ENCODE data around the gene E2F6. TPM values are rescaled to one million over a fixed set of nuclear protein-coding genes. Genes with fewer than 3 reads are reported as not detected.

The E2F6 gene
- total and polyA plus RNA-seq, 2 of the 4 experiments (the other 2 are of a cell fraction) = 8.2 to 10.9 TPM

GRCh38 chr2:11514081-11514730, 48.2 kb upstream of the E2F6 start:
- no peaks in the 10 kb centered on the region for H3K9me1 ChIP-seq (ENCODE audit: insufficient read depth, low read length)
- ChIA-PET POLR2A (ENCODE audit: unreplicated experiment) (no interaction called here), CTCF (no interaction called here)
- H3K9ac ChIP-seq (ENCODE audit: low read depth, low read length) = no peak overlapping the region
- TF ChIP-seq MXI1 (IDR thresholded peaks at IDR 0.05; ENCODE audit: borderline replicate concordance, low read depth, low read length) = no peak
- in situ Hi-C loops (cut with MboI; ENCODE audit: low sequenced_read_pairs) (no loop called here), intact Hi-C loops (cut with micrococcal nuclease) (no loop called here), dilution Hi-C loops (cut with HindIII; ENCODE audit: low sequenced_read_pairs, unreplicated experiment) (no loop called here)
- H2BK120ac ChIP-seq (ENCODE audit: low read depth, low read length) = no peak overlapping the region
- no peak overlapping the region for H3K27ac ChIP-seq (ENCODE audit: insufficient read depth, low read length)
- H3K36me3 ChIP-seq (ENCODE audit: control insufficient read depth, insufficient read depth, low read length) = no peaks in the 10 kb centered on the region
- no peak overlapping the region for H3K4ac ChIP-seq (ENCODE audit: low read depth, low read length)
- H3K4me3 ChIP-seq (ENCODE audit: insufficient read depth, low read depth, low read length) = no peak overlapping the region
- WGBS, 2 experiments (ENCODE audit: extremely low coverage in 2 of 2, insufficient read length in 1 of 2) = no CpG with 5 or more reads among the region's 3 CpGs
- DNase-seq (no peak), ATAC-seq (ENCODE audit: low read depth) (no peak)
- no peak overlapping the region for H3K23ac ChIP-seq (ENCODE audit: low read depth, low read length)
- no peak overlapping the region for H3K56ac ChIP-seq (ENCODE audit: extremely low read depth, insufficient read depth, low read length)
- H3K9me3 ChIP-seq (ENCODE audit: control insufficient read depth, insufficient read depth, low read length) = 0 out of 2 replicates have a peak, but pooled peaks cover 2% of the 10 kb centered on the region
- H2BK5ac ChIP-seq (ENCODE audit: low read depth, low read length, poor library complexity, severe bottlenecking) = no peak overlapping the region
- no peak overlapping the region for H2BK15ac ChIP-seq (ENCODE audit: low read depth, low read length)
- H4K20me1 ChIP-seq (ENCODE audit: insufficient read depth, low read length) = no peaks in the 10 kb centered on the region; the same call in 1 of the 2 replicates
- H3K27me3 ChIP-seq (ENCODE audit: control insufficient read depth, insufficient read depth, low read length) = peaks cover 49% of the 10 kb centered on the region
- H4K91ac ChIP-seq (ENCODE audit: insufficient read depth, low read depth, low read length) = no peak overlapping the region
- H2AFZ ChIP-seq (replicated peaks; ENCODE audit: low read length, poor library complexity) = no peak overlapping the region
- no peak overlapping the region for H3K4me2 ChIP-seq (ENCODE audit: low read depth, low read length)
- H3K18ac ChIP-seq (ENCODE audit: low read depth, low read length) = no peak overlapping the region
- no peaks in the 10 kb centered on the region for H3K79me1 ChIP-seq (ENCODE audit: low read depth in 1 of 2, low read length in 2 of 2)
- no peak overlapping the region for H2AK9ac ChIP-seq (replicated peaks; ENCODE audit: low read depth, low read length, poor library complexity)
- no peak overlapping the region for H2BK20ac ChIP-seq (ENCODE audit: low read depth, low read length)
- H3K14ac ChIP-seq (replicated peaks; ENCODE audit: low read depth, low read length) = no peak overlapping the region
- no peak overlapping the region for H4K8ac ChIP-seq (ENCODE audit: low read depth in 2 of 2, low read length in 2 of 2)
- no TSS peak for BruUV-seq (replicated peaks)
- no peaks in the 10 kb centered on the region for H3K4me1 ChIP-seq (ENCODE audit: control insufficient read depth, insufficient read depth, low read length)
- no peak overlapping the region for H4K5ac ChIP-seq (ENCODE audit: low read depth, low read length)
- H2AK5ac ChIP-seq (ENCODE audit: low read depth, low read length) = no peak overlapping the region
